HL-60 (cell line): Measurements from ENCODE around the gene LPCAT2.

ENCODE experiments used
- DNase-seq, 2 experiments: peaks; one replicate each; pipeline ENCODE4 v3.0.0-alpha.2; 2010 to 2020; ENCODE audit warnings: low read depth in 1 of 2, low spot score in 1 of 2
- H3K27ac ChIP-seq: fragments of 250-450 bp; sonication (Bioruptor Pico); replicated peaks from 2 replicates; pipeline ENCODE4 v1.5.1; 2020; ENCODE audit warnings: mild to moderate bottlenecking, moderate library complexity
- H3K27me3 ChIP-seq: fragments of 250-450 bp; sonication (Bioruptor Pico); 2 replicates; pipeline ENCODE4 v1.5.1; 2021; ENCODE audit warnings: mild to moderate bottlenecking, moderate library complexity; ENCODE audit not compliant: insufficient read depth, poor library complexity, severe bottlenecking
- H3K4me3 ChIP-seq: replicated peaks from 2 replicates; pipeline ENCODE4 v1.5.1; 2011; ENCODE audit warnings: mild to moderate bottlenecking, control low read depth, low read length; ENCODE audit not compliant: insufficient read depth
- GABPA ChIP-seq: IDR thresholded peaks from 2 replicates; pipeline ENCODE4 v1.6.1; 2012; ENCODE audit warnings: low read depth
- POLR2AphosphoS5 ChIP-seq: IDR thresholded peaks from 2 replicates; pipeline ENCODE4 v1.6.1; 2012; ENCODE audit warnings: low read depth
- SPI1 ChIP-seq: IDR thresholded peaks from 2 replicates; pipeline ENCODE4 v1.6.1; 2012; ENCODE audit warnings: low read depth, mild to moderate bottlenecking, borderline replicate concordance
- TF ChIP-seq, protein P1 (sequence below): IDR thresholded peaks from one replicate; pipeline ENCODE4 v1.5.1; 2011; ENCODE audit warnings: low read length, control low read depth, inconsistent platforms; ENCODE audit not compliant: insufficient read depth
- TF ChIP-seq, protein P2 (sequence below): IDR thresholded peaks from 2 replicates; pipeline ENCODE4 v1.6.1; 2012; ENCODE audit warnings: low read depth; ENCODE audit not compliant: insufficient replicate concordance

LPCAT2 gene

DNA sequence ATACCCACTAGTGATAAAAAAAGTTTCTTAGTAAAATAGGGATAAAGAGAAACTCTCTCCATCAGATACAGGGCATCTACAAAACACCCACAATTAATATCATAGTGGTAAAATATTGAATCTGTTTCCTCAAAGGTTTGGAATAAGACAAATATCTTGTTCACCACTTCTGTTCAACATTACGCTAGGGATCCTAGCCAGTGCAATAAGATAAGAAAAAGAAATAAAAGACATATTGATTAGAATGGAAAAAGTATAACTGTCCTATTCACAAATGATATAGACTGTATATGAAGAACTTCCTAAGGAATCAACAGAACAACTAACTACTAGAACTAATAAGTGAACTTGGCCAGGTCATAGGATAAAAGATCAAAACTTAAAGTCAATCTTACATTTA lies 12.9 kb downstream of the LPCAT2 start:
- DNase-seq = no peak
- Histone ChIP-seq H3K27ac (no peak overlapping the region), H3K4me3 (no peak overlapping the region), H3K27me3 (no peaks in the 10 kb centered on the region)
- TF ChIP-seq, protein P1, sequence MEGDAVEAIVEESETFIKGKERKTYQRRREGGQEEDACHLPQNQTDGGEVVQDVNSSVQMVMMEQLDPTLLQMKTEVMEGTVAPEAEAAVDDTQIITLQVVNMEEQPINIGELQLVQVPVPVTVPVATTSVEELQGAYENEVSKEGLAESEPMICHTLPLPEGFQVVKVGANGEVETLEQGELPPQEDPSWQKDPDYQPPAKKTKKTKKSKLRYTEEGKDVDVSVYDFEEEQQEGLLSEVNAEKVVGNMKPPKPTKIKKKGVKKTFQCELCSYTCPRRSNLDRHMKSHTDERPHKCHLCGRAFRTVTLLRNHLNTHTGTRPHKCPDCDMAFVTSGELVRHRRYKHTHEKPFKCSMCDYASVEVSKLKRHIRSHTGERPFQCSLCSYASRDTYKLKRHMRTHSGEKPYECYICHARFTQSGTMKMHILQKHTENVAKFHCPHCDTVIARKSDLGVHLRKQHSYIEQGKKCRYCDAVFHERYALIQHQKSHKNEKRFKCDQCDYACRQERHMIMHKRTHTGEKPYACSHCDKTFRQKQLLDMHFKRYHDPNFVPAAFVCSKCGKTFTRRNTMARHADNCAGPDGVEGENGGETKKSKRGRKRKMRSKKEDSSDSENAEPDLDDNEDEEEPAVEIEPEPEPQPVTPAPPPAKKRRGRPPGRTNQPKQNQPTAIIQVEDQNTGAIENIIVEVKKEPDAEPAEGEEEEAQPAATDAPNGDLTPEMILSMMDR = no peak
- TF ChIP-seq, protein P2, sequence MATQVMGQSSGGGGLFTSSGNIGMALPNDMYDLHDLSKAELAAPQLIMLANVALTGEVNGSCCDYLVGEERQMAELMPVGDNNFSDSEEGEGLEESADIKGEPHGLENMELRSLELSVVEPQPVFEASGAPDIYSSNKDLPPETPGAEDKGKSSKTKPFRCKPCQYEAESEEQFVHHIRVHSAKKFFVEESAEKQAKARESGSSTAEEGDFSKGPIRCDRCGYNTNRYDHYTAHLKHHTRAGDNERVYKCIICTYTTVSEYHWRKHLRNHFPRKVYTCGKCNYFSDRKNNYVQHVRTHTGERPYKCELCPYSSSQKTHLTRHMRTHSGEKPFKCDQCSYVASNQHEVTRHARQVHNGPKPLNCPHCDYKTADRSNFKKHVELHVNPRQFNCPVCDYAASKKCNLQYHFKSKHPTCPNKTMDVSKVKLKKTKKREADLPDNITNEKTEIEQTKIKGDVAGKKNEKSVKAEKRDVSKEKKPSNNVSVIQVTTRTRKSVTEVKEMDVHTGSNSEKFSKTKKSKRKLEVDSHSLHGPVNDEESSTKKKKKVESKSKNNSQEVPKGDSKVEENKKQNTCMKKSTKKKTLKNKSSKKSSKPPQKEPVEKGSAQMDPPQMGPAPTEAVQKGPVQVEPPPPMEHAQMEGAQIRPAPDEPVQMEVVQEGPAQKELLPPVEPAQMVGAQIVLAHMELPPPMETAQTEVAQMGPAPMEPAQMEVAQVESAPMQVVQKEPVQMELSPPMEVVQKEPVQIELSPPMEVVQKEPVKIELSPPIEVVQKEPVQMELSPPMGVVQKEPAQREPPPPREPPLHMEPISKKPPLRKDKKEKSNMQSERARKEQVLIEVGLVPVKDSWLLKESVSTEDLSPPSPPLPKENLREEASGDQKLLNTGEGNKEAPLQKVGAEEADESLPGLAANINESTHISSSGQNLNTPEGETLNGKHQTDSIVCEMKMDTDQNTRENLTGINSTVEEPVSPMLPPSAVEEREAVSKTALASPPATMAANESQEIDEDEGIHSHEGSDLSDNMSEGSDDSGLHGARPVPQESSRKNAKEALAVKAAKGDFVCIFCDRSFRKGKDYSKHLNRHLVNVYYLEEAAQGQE = no peak
- no peak for TF ChIP-seq POLR2AphosphoS5
- TF ChIP-seq GABPA = no peak
- no peak for TF ChIP-seq SPI1

DNA sequence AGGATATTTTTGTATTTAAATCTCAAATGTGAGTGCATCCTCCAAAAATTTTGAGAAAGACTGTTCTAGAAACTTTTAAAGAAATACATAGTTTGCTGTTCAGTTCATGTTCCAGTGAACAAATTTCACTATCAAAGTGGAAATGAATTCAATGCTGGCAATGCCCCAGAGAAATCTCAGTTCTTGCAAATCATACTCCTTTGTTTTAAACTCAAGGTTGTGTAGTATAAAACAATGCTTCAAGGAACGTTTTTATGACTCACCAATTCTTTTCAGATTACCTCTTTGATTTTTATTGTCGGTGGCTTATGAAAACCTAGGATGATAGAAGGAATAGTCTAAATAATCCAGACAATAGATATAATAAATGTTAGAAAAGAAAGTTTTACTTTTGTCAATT lies 17.6 kb downstream of the LPCAT2 start:
- no peak for DNase-seq
- TF ChIP-seq SPI1 (no peak), GABPA (no peak)
- Histone ChIP-seq H3K27ac (no peak overlapping the region), H3K4me3 (no peak overlapping the region), H3K27me3 (no peaks in the 10 kb centered on the region)

DNA sequence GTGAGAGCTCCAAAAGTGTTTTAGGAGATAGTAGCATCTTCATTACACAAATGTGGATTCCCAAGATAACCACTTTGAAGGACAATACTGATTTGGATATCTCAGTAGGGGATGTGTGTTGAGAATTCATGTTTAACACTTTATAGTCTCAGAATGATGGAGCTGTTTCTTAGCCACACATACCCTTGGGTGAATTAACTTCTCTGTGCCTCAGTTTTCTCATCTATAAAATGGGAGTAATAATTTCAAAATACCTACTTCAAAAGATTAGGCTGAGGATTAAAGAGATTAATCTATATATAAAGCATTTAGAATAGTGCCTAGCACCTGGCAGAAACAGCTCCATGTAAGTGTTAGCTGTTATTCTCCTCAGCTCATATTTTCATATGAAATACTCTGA lies 19.0 kb downstream of the LPCAT2 start:
- H3K27ac ChIP-seq = no peak overlapping the region
- no peak overlapping the region for H3K4me3 ChIP-seq
- no peak for DNase-seq
- TF ChIP-seq SPI1 = no peak
- TF ChIP-seq, protein P2 = no peak
- TF ChIP-seq, protein P1 = no peak
- no peak for TF ChIP-seq POLR2AphosphoS5
- TF ChIP-seq GABPA = no peak
- H3K27me3 ChIP-seq = no peaks in the 10 kb centered on the region

DNA sequence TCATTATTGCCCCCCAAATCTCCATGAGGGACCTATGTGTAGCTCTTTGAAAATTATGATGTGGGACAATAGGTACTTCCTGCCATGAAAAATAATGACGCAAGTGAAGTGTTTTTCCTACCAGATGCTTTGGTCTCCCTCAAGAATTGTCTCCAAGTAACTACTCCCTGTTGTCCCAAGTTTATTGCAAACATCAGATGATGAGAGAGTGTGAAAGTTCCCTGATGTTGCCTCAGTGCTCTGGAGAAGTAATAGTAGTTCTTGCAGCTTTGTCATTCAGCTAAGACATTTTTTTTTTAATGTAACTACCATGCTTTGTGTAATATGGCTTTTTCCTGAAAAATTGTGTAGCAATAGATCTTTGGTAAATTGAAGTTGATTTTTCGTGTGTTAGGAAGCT lies 20.1 kb downstream of the LPCAT2 start:
- no peaks in the 10 kb centered on the region for H3K27me3 ChIP-seq
- TF ChIP-seq GABPA = no peak
- TF ChIP-seq SPI1 = no peak
- TF ChIP-seq POLR2AphosphoS5 = no peak
- TF ChIP-seq, protein P2 = no peak
- TF ChIP-seq, protein P1 = no peak
- DNase-seq = no peak
- no peak overlapping the region for H3K27ac ChIP-seq
- no peak overlapping the region for H3K4me3 ChIP-seq
